ENCODE measurements around the gene PADI1. TPM values are rescaled to one million over a fixed set of nuclear protein-coding genes. Genes with fewer than 3 reads are reported as not detected.

PADI1 gene
- total RNA-seq, 4 donors from 2014 or later: 0.14 TPM; not detected in 3

DNA sequence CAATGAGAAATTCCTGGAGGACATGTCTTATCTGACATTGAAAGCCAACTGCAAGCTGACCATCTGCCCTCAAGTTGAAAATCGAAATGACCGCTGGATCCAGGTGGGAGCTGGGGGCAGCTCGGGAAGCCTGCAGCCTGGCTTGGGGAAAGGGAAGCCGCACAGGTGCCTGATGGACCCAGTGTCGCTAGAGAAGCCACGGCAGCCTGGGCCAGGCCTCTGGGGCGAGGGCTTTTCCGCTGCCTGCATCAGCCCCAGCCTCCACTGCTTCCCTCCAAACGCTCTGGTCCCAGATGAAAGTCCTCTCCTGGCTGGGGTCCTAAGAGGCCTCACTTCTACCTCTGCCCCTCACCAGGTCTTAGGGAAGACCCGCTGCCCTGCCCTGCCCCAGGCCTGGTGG, 25.2 kb downstream of the PADI1 start:
- no peak overlapping the region for H3K4me3 ChIP-seq
- no peaks in the 10 kb centered on the region for H3K9me3 ChIP-seq
- H3K4me1 ChIP-seq: no peaks in the 10 kb centered on the region
- TF ChIP-seq POLR2A (IDR thresholded peaks at IDR 0.05): no peak
- TF ChIP-seq, protein P1, sequence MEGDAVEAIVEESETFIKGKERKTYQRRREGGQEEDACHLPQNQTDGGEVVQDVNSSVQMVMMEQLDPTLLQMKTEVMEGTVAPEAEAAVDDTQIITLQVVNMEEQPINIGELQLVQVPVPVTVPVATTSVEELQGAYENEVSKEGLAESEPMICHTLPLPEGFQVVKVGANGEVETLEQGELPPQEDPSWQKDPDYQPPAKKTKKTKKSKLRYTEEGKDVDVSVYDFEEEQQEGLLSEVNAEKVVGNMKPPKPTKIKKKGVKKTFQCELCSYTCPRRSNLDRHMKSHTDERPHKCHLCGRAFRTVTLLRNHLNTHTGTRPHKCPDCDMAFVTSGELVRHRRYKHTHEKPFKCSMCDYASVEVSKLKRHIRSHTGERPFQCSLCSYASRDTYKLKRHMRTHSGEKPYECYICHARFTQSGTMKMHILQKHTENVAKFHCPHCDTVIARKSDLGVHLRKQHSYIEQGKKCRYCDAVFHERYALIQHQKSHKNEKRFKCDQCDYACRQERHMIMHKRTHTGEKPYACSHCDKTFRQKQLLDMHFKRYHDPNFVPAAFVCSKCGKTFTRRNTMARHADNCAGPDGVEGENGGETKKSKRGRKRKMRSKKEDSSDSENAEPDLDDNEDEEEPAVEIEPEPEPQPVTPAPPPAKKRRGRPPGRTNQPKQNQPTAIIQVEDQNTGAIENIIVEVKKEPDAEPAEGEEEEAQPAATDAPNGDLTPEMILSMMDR (IDR thresholded peaks at IDR 0.05): no peak
- no peak overlapping the region for H3K27ac ChIP-seq
- DNase-seq: no peak
- H3K36me3 ChIP-seq: no peaks in the 10 kb centered on the region
- H3K27me3 ChIP-seq: no peaks in the 10 kb centered on the region
- intact Hi-C loops (cut with DNase I; ENCODE audit: low total_unique reads): loop anchor here (10.0 kb wide), 1 partner anchor 105 kb away; no protein-coding TSS in a partner anchor

DNA sequence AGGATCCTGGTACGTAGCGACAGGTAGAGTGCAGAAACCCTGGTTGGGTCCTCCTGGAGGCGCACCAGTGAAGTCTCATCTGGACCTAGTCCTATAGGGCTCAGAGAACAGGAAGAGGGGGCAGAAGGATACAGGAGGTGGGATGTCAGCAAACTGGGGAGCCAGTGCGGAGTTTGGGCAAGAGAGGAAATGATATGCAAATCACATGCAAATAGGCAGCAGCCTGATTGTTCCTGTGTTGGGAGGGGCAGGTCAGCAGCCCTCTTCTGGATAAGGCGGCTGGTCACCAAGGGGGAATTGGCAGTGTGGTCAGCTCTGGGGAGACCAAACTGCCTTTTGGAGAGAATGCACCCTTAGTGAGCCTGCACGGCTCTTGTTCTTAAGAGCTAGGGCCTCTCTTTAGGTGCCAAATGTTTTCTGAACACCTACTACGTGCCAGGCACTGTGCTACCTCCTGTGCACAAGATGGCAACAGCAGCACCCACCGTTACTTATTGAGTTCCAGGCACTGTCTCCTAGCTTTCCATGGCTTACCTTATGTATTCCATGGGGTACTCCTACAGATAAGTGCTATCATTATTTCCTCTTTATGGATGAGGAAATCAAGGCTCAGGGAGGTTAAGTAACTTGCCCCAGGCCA, 25.9 kb downstream of the PADI1 start:
- Histone ChIP-seq H3K27me3 (no peaks in the 10 kb centered on the region), H3K27ac (no peak overlapping the region)

GRCh38 chr1:17232759-17233661, 28.1 kb downstream of the PADI1 start:
- no peak overlapping the region for H3K27ac ChIP-seq
- H3K4me1 ChIP-seq: no peaks in the 10 kb centered on the region
- no peaks in the 10 kb centered on the region for H3K36me3 ChIP-seq
- no peak for DNase-seq
- TF ChIP-seq, protein P1 (IDR thresholded peaks at IDR 0.05): no peak
- no peak for TF ChIP-seq POLR2A (IDR thresholded peaks at IDR 0.05)
- H3K27me3 ChIP-seq: no peaks in the 10 kb centered on the region
- no peak overlapping the region for H3K4me3 ChIP-seq
- H3K9me3 ChIP-seq: no peaks in the 10 kb centered on the region
- intact Hi-C loops (cut with DNase I; ENCODE audit: low total_unique reads): loop anchor here (10.0 kb wide), 1 partner anchor 108 kb away; no protein-coding TSS in a partner anchor

More for the DNA sequence above, 25.9 kb downstream of the PADI1 start:
- TF ChIP-seq, protein P1 (IDR thresholded peaks at IDR 0.05): no peak
- TF ChIP-seq POLR2A (IDR thresholded peaks at IDR 0.05): no peak
- intact Hi-C loops (cut with DNase I; ENCODE audit: low total_unique reads): loop anchor here (10.0 kb wide), 1 partner anchor 106 kb away; no protein-coding TSS in a partner anchor
- H3K36me3 ChIP-seq: no peaks in the 10 kb centered on the region
- H3K4me1 ChIP-seq: no peaks in the 10 kb centered on the region
- H3K9me3 ChIP-seq: no peaks in the 10 kb centered on the region
- DNase-seq: no peak
- no peak overlapping the region for H3K4me3 ChIP-seq

DNA sequence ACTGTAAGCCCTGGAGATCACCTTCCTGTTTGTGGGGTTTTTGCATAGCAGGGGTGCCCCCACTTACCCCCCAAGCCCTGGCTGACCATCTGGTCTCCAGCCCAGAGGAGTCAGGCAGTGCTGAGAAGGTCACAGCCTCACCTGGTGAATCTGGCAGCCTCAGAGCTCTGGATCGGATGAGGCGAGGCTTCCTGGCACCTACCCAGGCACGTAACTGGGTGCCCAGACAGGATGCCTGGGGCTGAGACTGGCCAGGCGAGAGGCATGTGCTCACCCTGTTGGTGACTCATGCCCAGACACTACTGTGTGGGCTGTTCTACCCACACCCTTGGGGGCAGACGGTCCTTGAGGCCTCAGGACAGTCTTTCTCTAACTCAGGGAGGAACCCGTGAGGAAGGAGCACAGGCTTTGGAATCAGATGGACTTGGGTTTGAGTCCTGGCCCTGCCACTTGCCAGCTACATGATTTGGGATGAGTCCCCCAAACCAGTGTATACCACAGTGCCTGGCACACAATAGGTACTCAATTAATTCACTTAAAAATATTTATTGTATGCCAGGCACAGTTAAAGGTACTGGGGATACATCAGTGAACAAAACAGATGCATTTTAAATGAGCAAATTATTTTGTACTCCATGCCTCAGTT, 28.9 kb downstream of the PADI1 start:
- no peaks in the 10 kb centered on the region for H3K36me3 ChIP-seq
- H3K4me1 ChIP-seq: no peaks in the 10 kb centered on the region
- intact Hi-C loops (cut with DNase I; ENCODE audit: low total_unique reads): loop anchor here (10.0 kb wide), 1 partner anchor 109 kb away; no protein-coding TSS in a partner anchor
- no peaks in the 10 kb centered on the region for H3K9me3 ChIP-seq
- H3K27me3 ChIP-seq: no peaks in the 10 kb centered on the region
- TF ChIP-seq POLR2A (IDR thresholded peaks at IDR 0.05): no peak
- TF ChIP-seq, protein P1 (IDR thresholded peaks at IDR 0.05): no peak
- DNase-seq: peak in 1 of 2 donors; percentile 22
- no peak overlapping the region for H3K27ac ChIP-seq
- H3K4me3 ChIP-seq: no peak overlapping the region
